SJSA1 (cell line): ENCODE measurements around the gene DNM1L. TPM values are rescaled to one million over a fixed set of nuclear protein-coding genes. Genes with fewer than 3 reads are reported as not detected.

Source experiments
- DNase-seq, 2 experiments: peaks; one replicate each; pipeline ENCODE4 v3.0.0-alpha.2; 2015 to 2020; ENCODE audit warnings: low spot score in 2 of 2, low read depth in 1 of 2
- H3K27ac ChIP-seq: fragments of 250-450 bp; sonication (Bioruptor Pico); 2 replicates; pipeline ENCODE4 v1.5.1; 2020; ENCODE audit warnings: mild to moderate bottlenecking, moderate library complexity
- H3K27me3 ChIP-seq: fragments of 250-450 bp; sonication (Bioruptor Pico); replicated peaks from 2 replicates; pipeline ENCODE4 v1.5.1; 2020; ENCODE audit warnings: mild to moderate bottlenecking, moderate library complexity
- H3K36me3 ChIP-seq: fragments of 250-450 bp; sonication (Bioruptor Pico); 2 replicates; pipeline ENCODE4 v1.5.1; 2020; ENCODE audit warnings: mild to moderate bottlenecking
- H3K4me1 ChIP-seq: fragments of 250-450 bp; sonication (Bioruptor Pico); replicated peaks from 2 replicates; pipeline ENCODE4 v1.6.1; 2021; ENCODE audit warnings: mild to moderate bottlenecking
- H3K4me3 ChIP-seq: fragments of 250-450 bp; sonication (Bioruptor Pico); 2 replicates; pipeline ENCODE4 v1.5.1; 2020; ENCODE audit warnings: mild to moderate bottlenecking
- H3K9me3 ChIP-seq: fragments of 250-450 bp; sonication (Bioruptor Pico); replicated peaks from 2 replicates; pipeline ENCODE4 v1.5.1; 2020; ENCODE audit warnings: mild to moderate bottlenecking
- total RNA-seq: library from RNA; depleted of rRNA; stranded (reverse); fragments of >200 nt; shearing (Covaris generic); gene quantifications from 2 replicates; pipeline ENCODE4 v1.2.3, GENCODE V29; 2014; rRNA removed

DNM1L gene
- total RNA-seq = 52.2 and 68.0 TPM in 2 replicates

DNA sequence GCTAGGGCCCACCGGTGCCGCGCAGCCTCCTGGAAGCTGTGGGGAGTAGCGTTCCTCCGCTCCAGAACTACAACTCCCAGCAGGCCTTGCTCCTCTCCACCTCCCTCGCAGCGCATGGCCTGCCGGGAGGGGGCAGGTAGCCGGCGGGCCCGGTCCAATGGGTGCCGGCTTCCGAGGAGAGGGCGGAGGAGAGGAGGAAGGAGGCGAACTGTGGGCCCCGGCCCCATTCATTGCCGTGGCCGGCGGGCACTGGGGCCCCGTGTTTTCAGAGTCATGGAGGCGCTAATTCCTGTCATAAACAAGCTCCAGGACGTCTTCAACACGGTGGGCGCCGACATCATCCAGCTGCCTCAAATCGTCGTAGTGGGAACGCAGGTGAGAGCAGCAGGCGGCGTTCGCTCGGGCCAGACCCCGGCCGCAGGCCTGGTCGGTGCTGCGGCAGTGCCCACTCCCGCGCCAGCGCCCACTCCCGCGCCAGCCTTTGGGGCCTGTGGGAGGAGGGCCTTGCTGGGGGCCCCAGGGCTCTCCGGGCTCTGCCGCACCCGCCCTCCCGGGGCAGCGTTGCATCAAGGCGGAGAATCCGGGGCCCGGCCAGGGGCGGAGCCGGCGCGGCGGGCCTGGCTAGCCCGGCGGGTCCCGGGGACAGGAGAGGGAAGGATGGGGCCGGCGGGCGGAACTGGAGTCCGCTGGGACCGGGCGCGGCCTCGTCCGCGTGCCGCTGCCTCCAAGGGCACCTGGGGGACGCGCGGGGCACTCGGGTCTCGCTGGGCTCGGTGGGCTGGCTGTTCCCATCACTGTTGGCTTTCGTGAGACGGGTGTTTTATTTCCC is at the start of gene DNM1L:
Gene DNM1L (plus strand): TSS at position 211 of the 829 bp plus-strand sequence. CDS start 63 bp downstream, at position 274.
- peak within 1 kb of the TSS; percentile 87 for H3K4me3 ChIP-seq
- no peaks in the 10 kb centered on the region for H3K9me3 ChIP-seq
- H3K36me3 ChIP-seq = peaks cover 8% of the 10 kb centered on the region
- H3K27me3 ChIP-seq = no peaks in the 10 kb centered on the region
- peak; percentile 94 to 95 for DNase-seq
- peaks cover 6% of the 10 kb centered on the region; the same call in 1 of the 2 replicates for H3K4me1 ChIP-seq
- peak within 1 kb of the TSS; percentile 65 for H3K27ac ChIP-seq

DNA sequence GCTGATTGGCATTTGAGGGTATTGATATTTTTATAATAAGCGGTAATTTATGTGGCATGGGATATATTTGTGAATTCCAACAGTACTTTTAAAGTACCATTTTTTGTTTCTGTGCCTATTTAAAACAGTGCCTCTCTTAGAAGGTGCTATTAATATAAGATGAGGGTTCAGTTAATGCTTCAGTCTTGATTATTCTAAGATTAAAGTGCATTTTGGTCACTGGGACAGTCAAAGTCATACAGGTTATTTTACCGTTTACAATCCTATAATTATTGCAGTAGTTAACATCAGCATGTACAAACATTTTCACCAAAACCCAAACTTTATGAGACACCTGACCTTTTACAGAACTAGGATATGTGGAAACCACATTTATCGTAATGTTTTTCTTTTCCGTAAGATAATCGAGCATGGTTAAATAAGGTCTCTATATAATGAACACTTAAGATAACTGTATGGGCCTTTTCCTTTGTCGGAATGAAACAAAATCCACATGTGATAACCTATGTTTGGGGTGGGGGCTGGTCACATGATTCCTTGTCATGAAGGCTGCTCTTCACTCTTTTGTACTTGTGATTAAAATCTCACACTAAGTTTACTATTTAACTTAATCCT is 37.7 kb upstream of the DNM1L start:
- H3K4me1 ChIP-seq = no peaks in the 10 kb centered on the region
- no peak for DNase-seq

DNA sequence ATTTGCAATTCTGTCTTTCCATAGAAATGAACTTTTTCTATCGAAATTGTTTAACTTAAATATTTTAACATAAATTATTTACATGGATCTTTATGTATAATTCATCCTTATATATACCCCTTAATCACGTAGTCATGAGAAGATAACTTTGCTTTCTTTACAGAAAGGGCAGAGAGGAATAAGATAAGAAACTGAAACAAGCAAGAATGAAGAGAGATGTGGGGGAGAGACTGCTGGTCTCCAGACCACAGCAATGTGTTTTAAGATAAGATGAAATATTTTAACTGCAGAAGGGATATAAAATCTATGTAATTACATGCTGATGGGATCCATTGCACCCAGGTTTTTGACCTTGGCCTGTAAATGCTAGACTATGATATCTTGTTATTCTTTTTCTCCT is 34.7 kb upstream of the DNM1L start:
- DNase-seq = no peak
- H3K4me3 ChIP-seq = no peak overlapping the region
- H3K27ac ChIP-seq = no peak overlapping the region
- H3K27me3 ChIP-seq = no peaks in the 10 kb centered on the region; the same call in 1 of the 2 replicates
- H3K4me1 ChIP-seq = no peaks in the 10 kb centered on the region
- H3K9me3 ChIP-seq = no peaks in the 10 kb centered on the region
- H3K36me3 ChIP-seq = no peaks in the 10 kb centered on the region

More for the DNA sequence above, 37.7 kb upstream of the DNM1L start:
- Histone ChIP-seq H3K27me3 (no peaks in the 10 kb centered on the region; the same call in 1 of the 2 replicates), H3K36me3 (no peaks in the 10 kb centered on the region), H3K27ac (no peak overlapping the region), H3K4me3 (no peak overlapping the region), H3K9me3 (no peaks in the 10 kb centered on the region)

DNA sequence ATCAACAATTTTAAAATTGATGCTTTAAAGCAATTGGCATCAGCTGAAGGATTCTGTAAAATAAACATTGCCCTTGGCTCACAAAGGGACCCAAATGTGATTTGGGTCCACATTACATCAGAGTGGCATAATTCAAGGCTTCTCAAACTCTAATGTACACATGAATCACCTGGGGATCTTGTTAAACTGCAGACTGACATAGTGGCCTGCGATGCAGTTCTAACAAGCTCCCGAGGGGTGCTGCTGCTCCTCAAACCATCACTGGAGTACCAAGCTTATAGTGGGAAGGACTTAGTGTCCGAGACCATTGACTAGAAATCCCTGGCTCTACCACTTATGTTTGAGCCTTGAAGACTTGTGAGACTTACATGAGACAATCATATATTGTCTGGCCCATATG is 31.8 kb upstream of the DNM1L start:
- Histone ChIP-seq H3K4me1 (no peaks in the 10 kb centered on the region), H3K36me3 (no peaks in the 10 kb centered on the region), H3K4me3 (no peak overlapping the region), H3K27ac (no peak overlapping the region), H3K9me3 (no peaks in the 10 kb centered on the region), H3K27me3 (no peaks in the 10 kb centered on the region; the same call in 1 of the 2 replicates)
- no peak for DNase-seq

DNA sequence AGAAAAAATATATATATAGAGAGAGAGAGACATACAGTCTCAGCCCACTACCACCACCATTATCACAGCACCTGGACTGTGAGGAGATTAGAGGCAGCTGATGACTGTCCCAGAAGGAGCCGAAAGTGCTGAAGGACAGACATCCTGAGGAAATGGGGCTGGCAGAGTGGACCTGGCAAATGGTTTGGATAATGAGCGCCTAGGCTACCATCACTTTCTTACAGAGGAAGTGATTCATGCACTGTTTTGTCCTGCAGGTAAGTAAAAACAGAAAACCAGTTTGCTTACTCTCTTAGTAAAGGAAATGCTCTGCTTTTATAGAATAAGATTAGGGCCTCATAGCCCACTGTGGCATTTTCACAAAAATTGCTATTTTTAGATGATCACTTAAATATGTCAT is 28.6 kb upstream of the DNM1L start:
- H3K4me1 ChIP-seq = no peaks in the 10 kb centered on the region
- no peak overlapping the region for H3K27ac ChIP-seq
- no peaks in the 10 kb centered on the region for H3K9me3 ChIP-seq
- no peaks in the 10 kb centered on the region; the same call in 1 of the 2 replicates for H3K27me3 ChIP-seq
- no peaks in the 10 kb centered on the region for H3K36me3 ChIP-seq
- no peak overlapping the region for H3K4me3 ChIP-seq
- DNase-seq = no peak

DNA sequence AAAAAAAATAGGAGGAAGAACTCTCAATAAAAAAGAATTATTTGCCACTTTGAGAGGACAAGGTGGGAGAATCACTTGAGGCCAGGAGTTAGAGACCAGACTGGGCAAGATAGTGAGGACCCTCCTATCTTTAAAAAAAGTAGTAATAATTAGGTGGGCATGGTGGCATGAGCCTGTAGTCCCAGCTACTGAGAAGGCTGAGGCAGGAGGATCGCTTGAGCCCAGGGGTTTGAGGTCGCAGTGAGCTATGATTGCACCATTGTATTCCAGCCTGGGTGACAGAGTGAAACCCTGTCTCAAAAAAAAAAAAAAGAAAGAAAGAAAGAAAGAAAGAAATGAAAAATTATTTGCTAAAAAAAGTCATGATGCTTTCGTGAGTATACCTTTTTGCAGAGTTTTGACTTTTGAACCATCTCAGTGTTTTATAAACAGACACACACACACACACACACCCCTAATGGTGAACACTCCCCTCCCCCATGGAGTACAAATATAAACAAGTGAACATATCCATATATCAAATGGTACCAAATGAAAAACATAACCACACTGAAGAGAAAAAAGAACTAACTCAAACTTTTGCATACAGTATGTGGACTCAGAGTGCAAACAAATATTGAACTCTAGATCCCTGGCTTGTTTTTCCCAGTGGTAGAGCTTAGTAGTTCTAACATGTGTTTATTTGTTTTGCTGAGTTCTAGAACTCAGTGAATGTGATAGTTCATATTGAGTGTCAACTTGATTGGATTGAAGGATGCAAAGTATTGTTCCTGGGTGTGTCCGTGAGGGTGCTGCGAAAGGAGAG is 27.7 kb upstream of the DNM1L start:
- H3K4me3 ChIP-seq = no peak overlapping the region
- H3K27me3 ChIP-seq = no peaks in the 10 kb centered on the region
- no peak for DNase-seq
- H3K27ac ChIP-seq = no peak overlapping the region
- H3K4me1 ChIP-seq = no peaks in the 10 kb centered on the region
- H3K9me3 ChIP-seq = no peaks in the 10 kb centered on the region
- no peaks in the 10 kb centered on the region for H3K36me3 ChIP-seq

DNA sequence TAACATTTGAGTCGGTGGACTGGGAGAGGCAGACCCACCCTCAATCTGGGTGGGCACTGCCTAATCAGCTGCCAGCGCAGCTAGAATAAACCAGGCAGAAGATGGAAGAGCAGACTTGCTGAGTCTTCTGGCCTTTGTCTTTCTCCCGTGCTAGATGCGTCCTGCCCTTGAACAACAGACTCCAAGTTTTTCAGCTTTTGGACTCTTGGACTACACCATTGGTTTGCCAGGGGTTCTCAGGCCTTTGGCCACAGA is 27.2 kb upstream of the DNM1L start:
- Histone ChIP-seq H3K27ac (no peak overlapping the region), H3K9me3 (no peaks in the 10 kb centered on the region), H3K27me3 (no peaks in the 10 kb centered on the region), H3K36me3 (no peaks in the 10 kb centered on the region), H3K4me3 (no peak overlapping the region), H3K4me1 (no peaks in the 10 kb centered on the region)
- no peak for DNase-seq

DNA sequence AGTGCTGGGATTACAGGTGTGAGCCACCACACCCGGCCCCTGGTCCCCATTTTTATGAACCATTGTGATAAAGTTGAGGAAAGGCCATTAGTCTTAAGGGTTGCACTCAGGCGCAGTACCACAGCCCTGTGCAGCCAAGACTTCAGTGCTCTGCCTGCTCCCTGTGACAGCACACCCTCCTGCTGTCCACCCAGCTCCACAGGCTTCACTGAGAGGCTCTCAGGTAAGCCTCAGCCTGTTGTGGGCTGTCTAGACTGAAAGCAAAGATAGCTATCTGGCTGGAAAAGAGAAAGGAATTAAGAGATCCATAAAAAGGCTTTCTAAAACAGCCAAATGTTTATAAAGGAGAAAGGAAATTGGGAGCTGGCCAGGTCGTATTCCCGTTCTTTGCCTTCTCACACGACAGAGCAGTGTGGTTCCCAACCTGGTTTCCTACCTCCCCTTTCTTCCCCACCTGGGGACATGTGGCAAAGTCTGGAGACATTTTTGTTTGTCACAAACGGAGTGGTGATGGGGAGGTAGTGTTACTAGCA is 19.1 kb upstream of the DNM1L start:
- Histone ChIP-seq H3K9me3 (no peaks in the 10 kb centered on the region), H3K4me3 (no peak overlapping the region), H3K27ac (no peak overlapping the region), H3K27me3 (no peaks in the 10 kb centered on the region), H3K4me1 (no peaks in the 10 kb centered on the region), H3K36me3 (no peaks in the 10 kb centered on the region)
- DNase-seq = no peak

DNA sequence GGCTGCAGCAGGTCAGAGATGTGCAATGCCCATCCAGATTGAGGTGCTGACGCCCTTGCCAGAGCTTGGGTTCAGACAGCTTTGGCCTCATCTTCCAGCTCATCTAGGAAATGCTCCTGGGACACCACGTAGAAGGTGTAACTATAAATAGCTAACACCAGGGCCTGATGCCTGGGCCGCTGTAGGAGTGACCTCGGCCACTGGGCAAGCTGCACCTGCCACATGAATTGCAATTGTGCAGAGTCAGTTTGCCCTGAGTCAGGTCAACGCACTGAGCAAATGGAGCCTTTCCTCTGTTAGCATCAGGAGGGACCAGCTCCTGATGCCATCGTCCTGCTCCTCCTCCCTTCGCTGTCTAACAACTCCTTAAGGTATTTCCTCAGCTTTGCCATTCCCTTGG is 17.4 kb upstream of the DNM1L start:
- Histone ChIP-seq H3K4me1 (peaks cover 3% of the 10 kb centered on the region; the same call in 1 of the 2 replicates), H3K9me3 (no peaks in the 10 kb centered on the region), H3K27me3 (no peaks in the 10 kb centered on the region), H3K4me3 (no peak overlapping the region), H3K27ac (no peak overlapping the region), H3K36me3 (no peaks in the 10 kb centered on the region)
- DNase-seq = no peak

DNA sequence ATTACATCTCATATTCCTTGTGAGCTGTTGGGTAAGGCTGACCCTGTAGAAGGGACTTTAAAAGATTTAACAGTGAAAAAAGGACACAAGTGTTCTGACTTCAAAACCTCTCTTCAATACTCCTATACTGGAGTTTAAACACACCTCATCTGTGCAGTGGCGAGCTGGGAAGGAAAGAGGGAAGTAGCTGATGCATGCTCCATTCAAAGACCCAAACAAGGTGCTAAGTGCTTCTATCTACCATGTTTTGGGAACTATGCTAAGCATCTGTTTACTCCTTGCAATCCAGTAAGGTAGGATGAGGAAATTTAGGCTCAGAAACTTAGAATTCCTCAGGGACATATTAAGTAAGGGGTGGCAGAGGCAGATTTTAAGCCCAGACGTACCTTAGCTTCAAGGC is 16.4 kb upstream of the DNM1L start:
- Histone ChIP-seq H3K27ac (no peak overlapping the region), H3K9me3 (no peaks in the 10 kb centered on the region), H3K4me3 (no peak overlapping the region), H3K36me3 (no peaks in the 10 kb centered on the region), H3K27me3 (no peaks in the 10 kb centered on the region), H3K4me1 (peaks cover 6% of the 10 kb centered on the region; the same call in 1 of the 2 replicates)
- no peak for DNase-seq

DNA sequence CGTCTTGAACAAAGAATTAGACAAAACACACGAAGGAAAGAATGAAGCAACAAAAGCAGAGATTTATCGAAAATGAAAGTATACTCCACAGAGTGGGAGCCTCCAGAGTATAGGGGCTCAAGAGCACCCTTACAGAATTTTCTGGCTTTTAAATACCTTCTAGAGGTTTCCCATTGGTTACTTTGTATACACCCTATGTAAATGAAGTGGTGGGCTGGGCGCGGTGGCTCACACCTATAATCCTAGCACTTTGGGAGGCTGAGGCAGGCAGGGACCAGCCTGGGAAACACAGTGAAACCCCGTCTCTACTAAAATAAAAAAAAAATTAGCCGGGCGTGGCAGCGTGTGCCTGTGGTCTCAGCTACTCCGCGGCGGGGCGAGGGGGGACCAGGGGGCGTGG is 13.1 kb upstream of the DNM1L start:
- H3K36me3 ChIP-seq = no peaks in the 10 kb centered on the region
- H3K27ac ChIP-seq = no peak overlapping the region
- H3K9me3 ChIP-seq = 0 out of 2 replicates have a peak, but pooled peaks cover 2% of the 10 kb centered on the region
- H3K4me1 ChIP-seq = peaks cover 6% of the 10 kb centered on the region; the same call in 1 of the 2 replicates
- no peaks in the 10 kb centered on the region for H3K27me3 ChIP-seq
- no peak for DNase-seq
- peak overlapping the region; percentile 36 for H3K4me3 ChIP-seq

DNA sequence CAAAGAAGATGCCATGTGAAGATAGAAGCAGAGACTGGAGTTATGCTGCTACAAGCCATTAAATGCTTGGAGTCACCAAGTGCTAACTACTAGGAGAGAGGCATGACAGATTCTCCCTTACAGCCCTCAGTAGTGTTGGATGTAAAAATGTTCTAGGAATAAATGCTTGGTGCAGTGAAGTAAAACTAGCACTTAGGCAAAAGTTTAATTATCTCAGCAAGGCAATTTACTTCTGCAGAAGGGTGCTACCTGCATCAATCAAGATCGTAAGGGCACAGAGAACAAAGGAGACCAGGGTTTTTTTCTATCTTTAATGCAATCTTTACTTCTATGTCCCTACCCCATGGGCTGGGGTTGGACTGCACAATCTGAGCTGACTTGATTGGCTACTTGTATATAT is 9.5 kb upstream of the DNM1L start:
- 0 out of 2 replicates have a peak, but pooled peaks cover 2% of the 10 kb centered on the region for H3K9me3 ChIP-seq
- H3K4me3 ChIP-seq = no peak overlapping the region
- no peaks in the 10 kb centered on the region for H3K27me3 ChIP-seq
- DNase-seq = no peak
- no peak overlapping the region for H3K27ac ChIP-seq
- H3K4me1 ChIP-seq = peaks cover 6% of the 10 kb centered on the region; the same call in 1 of the 2 replicates
- H3K36me3 ChIP-seq = no peaks in the 10 kb centered on the region

DNA sequence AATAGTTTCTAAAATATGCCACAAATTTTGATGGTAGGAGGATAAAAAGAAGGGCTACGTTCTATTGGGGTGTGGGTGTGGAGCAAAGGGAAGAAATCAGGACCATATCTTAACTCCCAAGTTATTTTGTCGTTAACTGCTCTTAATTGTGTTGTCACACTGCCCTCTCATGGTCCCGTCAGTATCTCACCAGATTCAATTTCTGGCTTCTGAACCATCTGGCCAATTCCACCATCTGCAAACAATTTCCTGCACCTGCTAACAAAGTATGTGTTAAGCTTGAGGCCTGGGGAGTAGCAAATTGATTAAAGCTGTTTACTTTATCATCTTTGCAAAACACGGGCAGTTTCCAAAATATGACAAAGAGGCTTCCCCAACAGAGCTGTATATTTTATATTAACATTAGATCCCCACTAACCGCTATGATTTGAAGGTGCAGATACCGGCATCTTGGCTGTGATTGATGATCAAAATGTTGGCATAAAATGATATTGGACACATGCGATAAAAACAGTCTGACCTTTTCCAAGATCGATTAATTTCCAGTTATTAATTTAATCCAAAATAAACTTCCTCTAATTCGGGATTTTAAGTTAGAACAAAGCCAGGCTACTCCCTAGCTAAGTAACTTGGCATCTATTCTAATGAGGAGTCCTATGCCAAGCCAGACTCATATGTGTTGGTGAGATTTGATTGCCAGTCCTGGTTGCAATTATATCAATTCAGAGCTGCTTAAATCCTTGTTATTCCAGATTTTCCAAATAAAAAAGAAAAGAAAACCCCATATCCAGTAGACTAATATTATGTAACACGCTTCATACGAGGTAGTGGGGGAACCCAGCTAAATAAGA is 6.9 kb upstream of the DNM1L start:
- no peaks in the 10 kb centered on the region; the same call in 1 of the 2 replicates for H3K4me1 ChIP-seq
- peak in 1 of 2 experiments; percentile 32 for DNase-seq
- H3K9me3 ChIP-seq = 0 out of 2 replicates have a peak, but pooled peaks cover 2% of the 10 kb centered on the region
- H3K4me3 ChIP-seq = no peak overlapping the region
- no peaks in the 10 kb centered on the region for H3K36me3 ChIP-seq
- H3K27ac ChIP-seq = no peak overlapping the region
- no peaks in the 10 kb centered on the region for H3K27me3 ChIP-seq
